ENCODE measurements around the gene AKR1C4.

DNA sequence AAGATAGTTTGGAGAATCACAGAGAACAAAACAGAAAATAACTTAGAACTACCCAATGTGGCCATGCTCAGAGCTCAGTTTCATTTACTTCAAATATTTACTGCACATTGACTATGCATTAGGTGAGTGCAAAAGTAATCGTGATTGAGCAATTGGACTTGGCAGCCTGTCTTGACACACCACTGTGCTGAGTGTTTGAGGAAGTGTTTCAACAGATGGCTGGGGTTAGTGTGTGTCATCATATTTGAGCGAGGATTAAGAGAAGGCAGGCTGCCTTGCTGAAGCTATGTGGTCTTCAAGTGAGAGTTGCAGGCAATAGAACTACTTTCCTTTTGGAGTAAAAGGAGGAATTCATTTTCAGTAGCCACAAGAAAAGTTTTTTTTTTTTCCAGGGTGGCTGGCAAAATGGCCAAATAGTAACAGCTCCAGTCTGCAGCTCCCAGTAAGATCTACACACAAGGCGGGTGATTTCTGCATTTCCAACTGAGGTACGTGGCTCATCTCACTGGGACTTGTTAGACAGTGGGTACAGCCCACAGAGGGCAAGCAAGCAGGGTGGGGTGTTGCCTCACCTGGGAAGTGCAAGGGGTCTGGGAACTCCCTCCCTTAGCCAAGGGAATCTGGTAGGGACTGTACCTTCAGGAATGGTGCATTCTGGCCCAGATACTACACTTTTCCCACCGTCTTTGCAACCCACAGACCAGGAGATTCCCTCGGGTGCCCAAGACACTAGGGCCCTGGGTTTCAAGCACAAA is 37.6 kb downstream of the AKR1C4 start:
- TF ChIP-seq GLIS3 (CRISPR knock-in tag; IDR thresholded peaks at IDR 0.05): no peak
- TF ChIP-seq, protein P1, sequence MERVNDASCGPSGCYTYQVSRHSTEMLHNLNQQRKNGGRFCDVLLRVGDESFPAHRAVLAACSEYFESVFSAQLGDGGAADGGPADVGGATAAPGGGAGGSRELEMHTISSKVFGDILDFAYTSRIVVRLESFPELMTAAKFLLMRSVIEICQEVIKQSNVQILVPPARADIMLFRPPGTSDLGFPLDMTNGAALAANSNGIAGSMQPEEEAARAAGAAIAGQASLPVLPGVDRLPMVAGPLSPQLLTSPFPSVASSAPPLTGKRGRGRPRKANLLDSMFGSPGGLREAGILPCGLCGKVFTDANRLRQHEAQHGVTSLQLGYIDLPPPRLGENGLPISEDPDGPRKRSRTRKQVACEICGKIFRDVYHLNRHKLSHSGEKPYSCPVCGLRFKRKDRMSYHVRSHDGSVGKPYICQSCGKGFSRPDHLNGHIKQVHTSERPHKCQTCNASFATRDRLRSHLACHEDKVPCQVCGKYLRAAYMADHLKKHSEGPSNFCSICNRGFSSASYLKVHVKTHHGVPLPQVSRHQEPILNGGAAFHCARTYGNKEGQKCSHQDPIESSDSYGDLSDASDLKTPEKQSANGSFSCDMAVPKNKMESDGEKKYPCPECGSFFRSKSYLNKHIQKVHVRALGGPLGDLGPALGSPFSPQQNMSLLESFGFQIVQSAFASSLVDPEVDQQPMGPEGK (CRISPR knock-in tag; IDR thresholded peaks at IDR 0.05; ENCODE audit: borderline replicate concordance): no peak
- TF ChIP-seq POU6F1 (CRISPR knock-in tag; IDR thresholded peaks at IDR 0.05; ENCODE audit: borderline replicate concordance, low read depth): no peak
- TF ChIP-seq OSR1 (CRISPR knock-in tag; IDR thresholded peaks at IDR 0.05): no peak
- TF ChIP-seq RARB (CRISPR knock-in tag; IDR thresholded peaks at IDR 0.05): no peak
- no peak for TF ChIP-seq TSHZ2 (CRISPR knock-in tag; IDR thresholded peaks at IDR 0.05)
- no peak for TF ChIP-seq ESRRG (CRISPR knock-in tag; IDR thresholded peaks at IDR 0.05)
- TF ChIP-seq ISL1 (CRISPR knock-in tag; IDR thresholded peaks at IDR 0.05): no peak
- no peak for TF ChIP-seq TCF4 (CRISPR knock-in tag; IDR thresholded peaks at IDR 0.05; ENCODE audit: borderline replicate concordance)

All from SK-N-SH treated with all-trans-retinoic acid at 6 μM for 48 hours (cell line).